K562 (cell line): ENCODE measurements around the gene DUSP10. TPM values are rescaled to one million over a fixed set of nuclear protein-coding genes. Genes with fewer than 3 reads are reported as not detected.

Experiments used
- E2F4 ChIP-seq: sonication (generic); formaldehyde crosslinking; IDR thresholded peaks from 2 replicates; pipeline ENCODE4 v1.8.0; 2022; ENCODE audit warnings: mild to moderate bottlenecking, low read depth, missing genetic modification reagents
- ESRRA ChIP-seq: fragments of 450-650 bp; IDR thresholded peaks from 2 replicates; pipeline ENCODE4 v1.6.1; 2014; ENCODE audit warnings: low read depth, mild to moderate bottlenecking, moderate library complexity, borderline replicate concordance
- FOXA3 ChIP-seq, 2 experiments: fragments of 450-650 bp in 1 of 2; sonication (generic) in 1 of 2; formaldehyde crosslinking; IDR thresholded peaks in 1 of 2; conservative IDR thresholded peaks in 1 of 2; 2 replicates each; pipeline versions ENCODE4 v1.4.0 to v1.8.0; 2020 to 2022; ENCODE audit warnings: mild to moderate bottlenecking in 2 of 2, missing genetic modification reagents in 1 of 2
- FOXK2 ChIP-seq, 2 experiments: fragments of 450-650 bp; IDR thresholded peaks in 1 of 2; conservative IDR thresholded peaks in 1 of 2; 2 replicates each; pipeline ENCODE4 v1.6.1; 2016; ENCODE audit warnings: low read depth in 2 of 2, mild to moderate bottlenecking in 1 of 2
- GABPB2 ChIP-seq: fragments of 250-450 bp; sonication (Bioruptor Pico); conservative IDR thresholded peaks from 2 replicates; pipeline ENCODE4 v1.5.1; 2021; ENCODE audit warnings: mild to moderate bottlenecking
- HLTF ChIP-seq: fragments of 450-650 bp; IDR thresholded peaks from 2 replicates; pipeline ENCODE4 v1.6.1; 2016
- KAT2B ChIP-seq: IDR thresholded peaks from one replicate; pipeline ENCODE4 v1.6.1; 2012; ENCODE audit warnings: low read depth, mild to moderate bottlenecking, control low read depth, inconsistent platforms, low read length, moderate library complexity
- MEF2A ChIP-seq: IDR thresholded peaks from 2 replicates; pipeline ENCODE4 v1.6.1; 2011; ENCODE audit warnings: low read depth, mild to moderate bottlenecking, low read length, moderate library complexity; ENCODE audit not compliant: control insufficient read depth
- NFE2 ChIP-seq: IDR thresholded peaks from 2 replicates; pipeline ENCODE4 v1.6.1; 2014; ENCODE audit warnings: antibody characterized with exemption, low read depth
- NFIC ChIP-seq: fragments of 450-650 bp; IDR thresholded peaks from 2 replicates; pipeline ENCODE4 v1.6.1; 2017; ENCODE audit warnings: mild to moderate bottlenecking, inconsistent platforms
- NONO ChIP-seq, 2 experiments: fragments of 200-400 bp in 1 of 2; fragments of 450-650 bp in 1 of 2; formaldehyde crosslinking in 1 of 2; IDR thresholded peaks; 2 replicates each; pipeline ENCODE4 v1.6.1; 2017; ENCODE audit warnings: low read depth in 2 of 2, mild to moderate bottlenecking in 2 of 2, moderate library complexity in 2 of 2, low read length in 1 of 2
- SAFB ChIP-seq: fragments of 200-400 bp; formaldehyde crosslinking; IDR thresholded peaks from 2 replicates; pipeline ENCODE4 v1.6.1; 2017; ENCODE audit warnings: low read depth, low read length, borderline replicate concordance
- THRAP3 ChIP-seq: fragments of 450-650 bp; IDR thresholded peaks from 2 replicates; pipeline ENCODE4 v1.6.1; 2016; ENCODE audit warnings: mild to moderate bottlenecking, inconsistent platforms, borderline replicate concordance
- TRIM28 ChIP-seq: fragments of 450-650 bp; IDR thresholded peaks from 2 replicates; pipeline ENCODE4 v1.6.1; 2017
- U2AF1 ChIP-seq: fragments of 200-400 bp; formaldehyde crosslinking; optimal IDR thresholded peaks from 2 replicates; pipeline ENCODE3; 2017; ENCODE audit warnings: mild to moderate bottlenecking, low read depth, low read length, moderate library complexity
- ZNF174 ChIP-seq: fragments of 250-450 bp; sonication (Bioruptor Pico); IDR thresholded peaks from 2 replicates; pipeline ENCODE4 v1.4.0; 2020; ENCODE audit warnings: mild to moderate bottlenecking
- ZNF3 ChIP-seq: fragments of 250-450 bp; sonication (Bioruptor Pico); IDR thresholded peaks from 2 replicates; pipeline ENCODE4 v1.5.0; 2021; ENCODE audit warnings: mild to moderate bottlenecking, moderate library complexity
- ZNF445 ChIP-seq: fragments of 250-450 bp; sonication (Bioruptor Pico); IDR thresholded peaks from 2 replicates; pipeline ENCODE4 v1.4.0; 2020; ENCODE audit warnings: low read depth, mild to moderate bottlenecking, moderate library complexity
- ZNF561 ChIP-seq: fragments of 450-650 bp; formaldehyde crosslinking; conservative IDR thresholded peaks from 2 replicates; pipeline ENCODE4 v1.4.0; 2020; ENCODE audit warnings: mild to moderate bottlenecking, moderate library complexity
- polyA plus RNA-seq, 8 experiments: library from polyadenylated mRNA; depleted of rRNA in 4 of 8; stranded (reverse) in 5 of 8; unstranded in 3 of 8; fragments of >200 nt; fragmentation: Nextera tagmentation in 2 of 8; fragmentation: Illumina TruSeq in 1 of 8; extraction: Ambion mirVana in 2 of 8; extraction: Trizol in 1 of 8; gene quantifications; 2 replicates each; pipeline versions ENCODE4 v1.2.1 to v1.2.3, GENCODE V29; 2011 to 2014; ENCODE audit warnings: inconsistent platforms in 1 of 8, missing spikeins in 1 of 8
- total RNA-seq, 7 experiments: library from RNA; depleted of rRNA in 6 of 7; stranded (reverse); fragments of >200 nt in 6 of 7; fragmentation: Illumina TruSeq in 2 of 7; extraction: Trizol in 2 of 7; gene quantifications; 2 replicates each; pipeline versions ENCODE4 v1.2.1 to v1.2.3, GENCODE V29; 2011 to 2021; ENCODE audit warnings: low replicate concordance in 1 of 7
- TF ChIP-seq, protein P1 (sequence below): fragments of 250-450 bp; sonication (Bioruptor Pico); IDR thresholded peaks from 2 replicates; pipeline ENCODE4 v1.5.0; 2021
- TF ChIP-seq, protein P2 (sequence below): fragments of 150-350 bp; IDR thresholded peaks from 2 replicates; pipeline ENCODE4 v1.6.1; 2014; ENCODE audit warnings: low read depth, mild to moderate bottlenecking, low read length, borderline replicate concordance
- TF ChIP-seq, protein P3 (sequence below): fragments of 450-650 bp; IDR thresholded peaks from 2 replicates; pipeline ENCODE4 v1.6.1; 2016; ENCODE audit warnings: antibody characterized with exemption

The DUSP10 gene
- total and polyA plus RNA-seq, 9 of the 15 experiments (the other 6 are each of a cell fraction or from before 2014, with no cell fraction given) = 1.7 to 8.3 (median 6.1) TPM

DNA sequence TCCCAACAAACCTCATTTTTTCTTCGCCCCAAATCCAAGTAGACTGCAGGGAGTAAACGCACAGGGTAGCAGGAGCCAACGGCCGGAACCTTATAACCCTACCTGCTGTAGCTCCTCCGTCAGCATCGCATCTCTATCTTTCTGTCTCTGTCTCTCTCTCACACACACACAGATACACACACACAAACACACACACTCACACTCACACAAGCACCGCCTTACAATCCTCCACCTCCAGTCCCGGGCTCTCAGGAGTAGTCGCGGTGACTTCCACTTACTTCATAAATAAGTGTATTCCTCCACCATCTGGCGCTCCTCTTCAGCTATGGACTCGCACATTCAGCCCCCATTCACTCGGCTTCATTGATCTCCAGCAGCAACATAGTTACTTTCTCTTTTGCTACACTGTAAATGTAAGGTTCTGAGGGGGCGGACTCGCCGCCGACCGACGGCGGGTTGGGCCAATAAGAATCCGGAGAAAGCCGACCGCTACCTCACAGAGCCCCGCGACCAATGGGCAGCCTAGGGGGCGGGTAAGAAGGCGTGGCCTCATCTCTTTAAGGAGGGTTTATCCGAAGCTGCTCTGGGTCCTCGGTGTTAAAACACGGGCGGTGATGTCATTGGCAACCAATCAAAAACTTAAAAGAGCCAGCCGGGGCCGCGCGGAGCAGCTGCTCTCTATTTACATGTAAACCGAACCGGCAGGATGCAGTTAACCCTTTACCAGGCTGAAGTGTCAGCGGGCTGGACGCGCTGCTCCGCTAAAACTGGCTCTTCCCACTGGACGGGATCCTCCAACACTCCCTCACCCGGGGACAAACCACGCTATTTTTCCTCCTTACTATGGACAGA lies at the start of gene DUSP10 (continued):
- TF ChIP-seq SAFB (no peak), ESRRA (no peak; the same call in 1 of the 2 replicates), KAT2B (no peak), NONO (IDR thresholded peaks at IDR 0.05; ENCODE audit: low read depth in 2 of 2, low read length in 1 of 2) (no peak), GABPB2 (CRISPR knock-in tag) (0 out of 2 replicates have a peak, but pooled peaks have one; percentile 62), ZNF174 (CRISPR knock-in tag) (no peak), ZNF445 (CRISPR knock-in tag) (no peak), ZNF3 (no peak), FOXA3 (CRISPR knock-in tag; conservative IDR thresholded peaks at IDR 0.05 in 1 of 2, IDR thresholded peaks at IDR 0.05 in 1 of 2) (peak; percentile 88 to 89), ZNF561 (CRISPR knock-in tag) (no peak), NFE2 (no peak), U2AF1 (no peak), E2F4 (CRISPR knock-in tag) (no peak), FOXK2 (conservative IDR thresholded peaks at IDR 0.05 in 1 of 2, IDR thresholded peaks at IDR 0.05 in 1 of 2; ENCODE audit: low read depth in 2 of 2) (peak; percentile 96 to 97), THRAP3 (peak; percentile 80; the same call in 1 of the 2 replicates), HLTF (peak; percentile 96), MEF2A (no peak), TRIM28 (peak; percentile 31; the same call in 1 of the 2 replicates), NFIC (no peak)
- TF ChIP-seq, protein P1, sequence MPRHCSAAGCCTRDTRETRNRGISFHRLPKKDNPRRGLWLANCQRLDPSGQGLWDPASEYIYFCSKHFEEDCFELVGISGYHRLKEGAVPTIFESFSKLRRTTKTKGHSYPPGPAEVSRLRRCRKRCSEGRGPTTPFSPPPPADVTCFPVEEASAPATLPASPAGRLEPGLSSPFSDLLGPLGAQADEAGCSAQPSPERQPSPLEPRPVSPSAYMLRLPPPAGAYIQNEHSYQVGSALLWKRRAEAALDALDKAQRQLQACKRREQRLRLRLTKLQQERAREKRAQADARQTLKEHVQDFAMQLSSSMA = no peak
- TF ChIP-seq, protein P2, sequence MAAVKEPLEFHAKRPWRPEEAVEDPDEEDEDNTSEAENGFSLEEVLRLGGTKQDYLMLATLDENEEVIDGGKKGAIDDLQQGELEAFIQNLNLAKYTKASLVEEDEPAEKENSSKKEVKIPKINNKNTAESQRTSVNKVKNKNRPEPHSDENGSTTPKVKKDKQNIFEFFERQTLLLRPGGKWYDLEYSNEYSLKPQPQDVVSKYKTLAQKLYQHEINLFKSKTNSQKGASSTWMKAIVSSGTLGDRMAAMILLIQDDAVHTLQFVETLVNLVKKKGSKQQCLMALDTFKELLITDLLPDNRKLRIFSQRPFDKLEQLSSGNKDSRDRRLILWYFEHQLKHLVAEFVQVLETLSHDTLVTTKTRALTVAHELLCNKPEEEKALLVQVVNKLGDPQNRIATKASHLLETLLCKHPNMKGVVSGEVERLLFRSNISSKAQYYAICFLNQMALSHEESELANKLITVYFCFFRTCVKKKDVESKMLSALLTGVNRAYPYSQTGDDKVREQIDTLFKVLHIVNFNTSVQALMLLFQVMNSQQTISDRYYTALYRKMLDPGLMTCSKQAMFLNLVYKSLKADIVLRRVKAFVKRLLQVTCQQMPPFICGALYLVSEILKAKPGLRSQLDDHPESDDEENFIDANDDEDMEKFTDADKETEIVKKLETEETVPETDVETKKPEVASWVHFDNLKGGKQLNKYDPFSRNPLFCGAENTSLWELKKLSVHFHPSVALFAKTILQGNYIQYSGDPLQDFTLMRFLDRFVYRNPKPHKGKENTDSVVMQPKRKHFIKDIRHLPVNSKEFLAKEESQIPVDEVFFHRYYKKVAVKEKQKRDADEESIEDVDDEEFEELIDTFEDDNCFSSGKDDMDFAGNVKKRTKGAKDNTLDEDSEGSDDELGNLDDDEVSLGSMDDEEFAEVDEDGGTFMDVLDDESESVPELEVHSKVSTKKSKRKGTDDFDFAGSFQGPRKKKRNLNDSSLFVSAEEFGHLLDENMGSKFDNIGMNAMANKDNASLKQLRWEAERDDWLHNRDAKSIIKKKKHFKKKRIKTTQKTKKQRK = peak; percentile 16; the same call in 1 of the 2 replicates
- TF ChIP-seq, protein P3, sequence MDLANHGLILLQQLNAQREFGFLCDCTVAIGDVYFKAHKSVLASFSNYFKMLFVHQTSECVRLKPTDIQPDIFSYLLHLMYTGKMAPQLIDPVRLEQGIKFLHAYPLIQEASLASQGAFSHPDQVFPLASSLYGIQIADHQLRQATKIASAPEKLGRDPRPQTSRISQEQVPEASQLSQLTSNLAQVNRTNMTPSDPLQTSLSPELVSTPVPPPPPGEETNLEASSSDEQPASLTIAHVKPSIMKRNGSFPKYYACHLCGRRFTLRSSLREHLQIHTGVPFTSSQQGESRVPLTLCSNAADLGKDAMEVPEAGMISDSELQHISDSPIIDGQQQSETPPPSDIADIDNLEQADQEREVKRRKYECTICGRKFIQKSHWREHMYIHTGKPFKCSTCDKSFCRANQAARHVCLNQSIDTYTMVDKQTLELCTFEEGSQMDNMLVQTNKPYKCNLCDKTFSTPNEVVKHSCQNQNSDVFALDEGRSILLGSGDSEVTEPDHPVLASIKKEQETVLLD = no peak
